ENCODE measurements around the gene KIF26A. TPM values are rescaled to one million over a fixed set of nuclear protein-coding genes. Genes with fewer than 3 reads are reported as not detected.
A peak's percentile ranks its signal among the peaks of the same experiment; 100 is the strongest.

The KIF26A gene
- total and polyA plus RNA-seq, 2 of the 13 experiments (the other 11 are each of a cell fraction or from before 2014, with no cell fraction given): not detected

DNA sequence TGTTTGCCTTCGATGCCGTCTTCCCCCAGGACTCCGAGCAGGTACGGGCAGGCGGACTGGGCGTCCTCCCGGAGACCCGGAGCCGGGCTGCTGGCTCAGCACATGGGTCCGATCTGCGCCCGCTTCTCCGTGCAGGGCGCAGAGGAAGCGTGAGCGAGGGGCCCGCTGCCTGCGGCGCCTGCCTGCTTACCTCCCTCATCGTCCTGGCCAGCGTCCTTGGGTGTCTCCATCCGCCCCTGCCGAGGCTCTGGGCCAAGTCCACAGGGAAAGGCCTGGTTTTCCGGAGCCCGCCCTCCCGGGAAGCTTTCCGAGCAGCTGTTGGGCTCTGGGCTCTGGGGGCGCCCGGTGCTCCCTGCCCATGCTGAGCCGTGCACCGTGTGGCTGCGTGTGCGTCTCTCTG is 33.5 kb downstream of the KIF26A start (continued):
- TF ChIP-seq IRX3 (CRISPR knock-in tag; IDR thresholded peaks at IDR 0.05; ENCODE audit: borderline replicate concordance, low read depth) (no peak), ZNF703 (CRISPR knock-in tag; IDR thresholded peaks at IDR 0.05; ENCODE audit: borderline replicate concordance) (no peak), JARID2 (CRISPR knock-in tag; IDR thresholded peaks at IDR 0.05; ENCODE audit: insufficient replicate concordance) (no peak), KMT2B (CRISPR knock-in tag; IDR thresholded peaks at IDR 0.05) (no peak)

DNA sequence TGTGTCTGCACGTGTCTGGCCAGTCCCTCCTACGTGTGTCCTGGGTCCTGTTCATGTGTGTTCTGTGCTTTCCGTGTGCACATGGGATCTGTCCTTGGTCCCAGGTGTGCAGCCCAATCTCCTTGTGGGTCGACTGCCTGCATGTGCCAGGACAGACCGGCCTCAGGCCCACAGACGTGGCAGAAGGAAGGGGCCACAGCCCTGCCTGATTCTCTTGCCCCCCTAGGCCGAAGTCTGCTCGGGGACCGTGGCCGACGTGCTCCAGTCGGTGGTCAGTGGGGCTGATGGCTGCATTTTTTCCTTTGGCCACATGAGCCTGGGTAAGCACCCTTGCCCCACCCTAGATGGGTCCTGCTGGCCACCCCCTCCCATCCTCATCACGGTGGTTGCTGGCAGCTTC is 34.0 kb downstream of the KIF26A start:
- 22% methylated on average over 3 of the region's 13 CpGs for WGBS (ENCODE audit: low lambda C conversion rate)
- no peaks in the 10 kb centered on the region for H3K36me3 ChIP-seq (replicated peaks in 1 of 2; ENCODE audit: control insufficient read depth in 1 of 2, insufficient read depth in 2 of 2, low read length in 2 of 2)
- BruUV-seq (replicated peaks): no TSS peak
- TF ChIP-seq, protein P1, sequence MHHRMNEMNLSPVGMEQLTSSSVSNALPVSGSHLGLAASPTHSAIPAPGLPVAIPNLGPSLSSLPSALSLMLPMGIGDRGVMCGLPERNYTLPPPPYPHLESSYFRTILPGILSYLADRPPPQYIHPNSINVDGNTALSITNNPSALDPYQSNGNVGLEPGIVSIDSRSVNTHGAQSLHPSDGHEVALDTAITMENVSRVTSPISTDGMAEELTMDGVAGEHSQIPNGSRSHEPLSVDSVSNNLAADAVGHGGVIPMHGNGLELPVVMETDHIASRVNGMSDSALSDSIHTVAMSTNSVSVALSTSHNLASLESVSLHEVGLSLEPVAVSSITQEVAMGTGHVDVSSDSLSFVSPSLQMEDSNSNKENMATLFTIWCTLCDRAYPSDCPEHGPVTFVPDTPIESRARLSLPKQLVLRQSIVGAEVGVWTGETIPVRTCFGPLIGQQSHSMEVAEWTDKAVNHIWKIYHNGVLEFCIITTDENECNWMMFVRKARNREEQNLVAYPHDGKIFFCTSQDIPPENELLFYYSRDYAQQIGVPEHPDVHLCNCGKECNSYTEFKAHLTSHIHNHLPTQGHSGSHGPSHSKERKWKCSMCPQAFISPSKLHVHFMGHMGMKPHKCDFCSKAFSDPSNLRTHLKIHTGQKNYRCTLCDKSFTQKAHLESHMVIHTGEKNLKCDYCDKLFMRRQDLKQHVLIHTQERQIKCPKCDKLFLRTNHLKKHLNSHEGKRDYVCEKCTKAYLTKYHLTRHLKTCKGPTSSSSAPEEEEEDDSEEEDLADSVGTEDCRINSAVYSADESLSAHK (CRISPR knock-in tag; IDR thresholded peaks at IDR 0.05; ENCODE audit: borderline replicate concordance): no peak
- no peak for TF ChIP-seq PAWR (CRISPR knock-in tag; IDR thresholded peaks at IDR 0.05; ENCODE audit: borderline replicate concordance)
- 0 out of 2 replicates have a peak, but pooled peaks have one; percentile 26 for TF ChIP-seq EZH2 (conservative IDR thresholded peaks at IDR 0.05; ENCODE audit: low read depth, low read length)
- intact Hi-C loops (cut with micrococcal nuclease; ENCODE audit: unreplicated experiment): no loop called here
- no peak overlapping the region for H3K9ac ChIP-seq (ENCODE audit: insufficient read depth, low read depth, low read length)
- no peaks in the 10 kb centered on the region for H3K4me1 ChIP-seq (ENCODE audit: insufficient read depth, low read length)
- ChIA-PET CTCF (ENCODE audit: low intra/inter-chr PET ratio, low total read pairs) (no interaction called here), POLR2A (no interaction called here)
- H3K9me3 ChIP-seq (ENCODE audit: low read length): no peaks in the 10 kb centered on the region
- H3K27ac ChIP-seq (ENCODE audit: extremely low read length, insufficient read depth, low read length): no peak overlapping the region
- no peak overlapping the region for H3K4me2 ChIP-seq (ENCODE audit: low read depth, low read length)
- H4K20me1 ChIP-seq (ENCODE audit: insufficient read depth, low read length): peaks cover 2% of the 10 kb centered on the region; the same call in 1 of the 2 replicates
- no peak overlapping the region for H3K4me3 ChIP-seq (replicated peaks in 1 of 3; ENCODE audit: insufficient read depth in 1 of 3, low read depth in 2 of 3, low read length in 3 of 3)
- H3K79me2 ChIP-seq (ENCODE audit: insufficient read depth, low read length): no peaks in the 10 kb centered on the region
- ATAC-seq (no peak), FAIRE-seq (no peak), DNase-seq (ENCODE audit: low spot score) (no peak)
- peaks cover 18 to 78% of the 10 kb centered on the region in 2 experiments; a peak in 4 of 5 replicates for H3K27me3 ChIP-seq (ENCODE audit: control insufficient read depth in 1 of 2, insufficient read depth in 2 of 2, low read length in 2 of 2)
- in situ Hi-C loops (cut with HindIII; ENCODE audit: extremely low pct_ligation_motif_present, low pct_unique_long_range_greater_than_20kb): no loop called here
- no peak overlapping the region for H2AFZ ChIP-seq (ENCODE audit: low read length)

Data from HepG2 (cell line).